Measurements from ENCODE around the gene PES1.

- TF ChIP-seq CTCF (conservative IDR thresholded peaks at IDR 0.05): no peak
- no peak for TF ChIP-seq ZFX (IDR thresholded peaks at IDR 0.05)
Measured at GRCh38 chr22:30557243-30557642, 34.5 kb downstream of the PES1 start.
